ENCODE results near the gene DGLUCY. TPM values are rescaled to one million over a fixed set of nuclear protein-coding genes. Genes with fewer than 3 reads are reported as not detected.

DGLUCY gene
- total and polyA plus RNA-seq, 10 donors = 24.1 to 134 (median 96.7) TPM

DNA sequence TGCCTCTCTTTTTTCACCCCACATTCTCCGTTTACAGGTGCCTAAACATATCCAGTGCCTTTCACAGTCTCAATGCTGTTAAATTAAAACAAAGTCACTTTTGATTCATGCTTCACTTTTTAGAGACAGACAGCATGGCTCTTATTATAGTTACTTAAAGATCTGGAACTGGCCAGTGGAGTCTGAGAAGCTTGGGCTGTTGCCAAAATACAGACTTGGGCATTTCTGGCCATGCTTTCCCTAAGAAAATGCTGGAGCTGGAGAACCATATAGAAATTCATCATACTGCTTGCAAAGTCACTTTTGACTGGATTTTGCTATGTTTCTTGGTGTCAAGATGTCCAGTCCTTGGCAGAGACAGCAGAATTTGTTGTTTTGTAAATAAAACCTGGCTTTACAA lies 142.8 kb downstream of the DGLUCY start:
- WGBS, 5 donors = 83 to 93% (median 88%) methylated on average over 1 of the region's 1 CpG
- DNase-seq = no peak
- Histone ChIP-seq H3K36me3 (no peaks in the 10 kb centered on the region), H3K9me3 (no peaks in the 10 kb centered on the region), H3K4me3 (no peak overlapping the region), H3K4me1 (peaks cover 11 to 53% (median 33%) of the 10 kb centered on the region in 6 donors), H3K27me3 (replicated peaks in 1 of 7) (peaks cover 0 to 14% (median 0%) of the 10 kb centered on the region in 7 donors), H3K27ac (no peak overlapping the region)
- intact Hi-C loops (cut with DNase I; ENCODE audit: low total_unique reads) = no loop called here
- TF ChIP-seq POLR2A (IDR thresholded peaks at IDR 0.05) (no peak), POLR2AphosphoS5 (IDR thresholded peaks at IDR 0.05) (no peak)
- TF ChIP-seq, protein P1, sequence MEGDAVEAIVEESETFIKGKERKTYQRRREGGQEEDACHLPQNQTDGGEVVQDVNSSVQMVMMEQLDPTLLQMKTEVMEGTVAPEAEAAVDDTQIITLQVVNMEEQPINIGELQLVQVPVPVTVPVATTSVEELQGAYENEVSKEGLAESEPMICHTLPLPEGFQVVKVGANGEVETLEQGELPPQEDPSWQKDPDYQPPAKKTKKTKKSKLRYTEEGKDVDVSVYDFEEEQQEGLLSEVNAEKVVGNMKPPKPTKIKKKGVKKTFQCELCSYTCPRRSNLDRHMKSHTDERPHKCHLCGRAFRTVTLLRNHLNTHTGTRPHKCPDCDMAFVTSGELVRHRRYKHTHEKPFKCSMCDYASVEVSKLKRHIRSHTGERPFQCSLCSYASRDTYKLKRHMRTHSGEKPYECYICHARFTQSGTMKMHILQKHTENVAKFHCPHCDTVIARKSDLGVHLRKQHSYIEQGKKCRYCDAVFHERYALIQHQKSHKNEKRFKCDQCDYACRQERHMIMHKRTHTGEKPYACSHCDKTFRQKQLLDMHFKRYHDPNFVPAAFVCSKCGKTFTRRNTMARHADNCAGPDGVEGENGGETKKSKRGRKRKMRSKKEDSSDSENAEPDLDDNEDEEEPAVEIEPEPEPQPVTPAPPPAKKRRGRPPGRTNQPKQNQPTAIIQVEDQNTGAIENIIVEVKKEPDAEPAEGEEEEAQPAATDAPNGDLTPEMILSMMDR (IDR thresholded peaks at IDR 0.05 in 8 of 11, conservative IDR thresholded peaks at IDR 0.05 in 3 of 11) = no peak

DNA sequence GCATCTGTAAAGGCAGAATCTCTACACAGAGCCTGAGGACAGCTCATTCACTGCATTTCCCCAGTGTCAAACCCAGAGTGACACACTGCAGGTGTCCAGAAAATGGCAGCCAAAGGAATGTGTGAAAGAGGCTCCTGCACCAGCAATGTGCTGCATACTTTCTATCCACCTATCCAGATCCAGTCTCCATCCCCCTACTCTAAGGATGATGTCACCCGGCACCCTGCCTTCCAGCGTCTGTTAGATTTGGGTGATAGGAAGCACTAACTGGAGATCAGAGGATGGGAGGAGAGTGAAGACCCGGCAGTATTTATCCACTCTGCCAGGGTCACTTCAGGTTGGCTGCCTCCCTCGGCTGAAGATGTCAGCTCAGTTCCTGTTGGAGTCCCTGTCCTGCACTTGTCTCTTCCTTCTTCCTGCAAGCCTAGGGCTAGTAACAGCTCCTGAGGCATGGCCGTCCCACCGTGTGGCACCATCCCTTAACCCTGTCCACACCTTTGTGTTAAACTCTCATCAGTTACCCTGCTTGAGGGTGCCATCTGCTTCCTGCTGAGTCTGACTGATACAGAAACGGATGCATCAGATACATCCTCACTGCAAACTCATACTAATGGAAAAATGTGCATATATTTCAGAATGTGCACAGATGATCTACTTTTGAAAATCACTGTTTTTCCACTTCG lies 143.6 kb downstream of the DGLUCY start:
- no peak for DNase-seq
- H3K36me3 ChIP-seq = no peaks in the 10 kb centered on the region
- peaks cover 0 to 14% (median 0%) of the 10 kb centered on the region in 7 donors for H3K27me3 ChIP-seq (replicated peaks in 1 of 7)
- H3K9me3 ChIP-seq = no peaks in the 10 kb centered on the region
- no peak overlapping the region for H3K27ac ChIP-seq
- TF ChIP-seq, protein P1 (IDR thresholded peaks at IDR 0.05 in 8 of 11, conservative IDR thresholded peaks at IDR 0.05 in 3 of 11) = no peak
- TF ChIP-seq POLR2A (IDR thresholded peaks at IDR 0.05) = no peak
- 35 to 41% (median 38%) methylated on average over 8 of the region's 8 CpGs for WGBS, 5 donors
- no peak overlapping the region for H3K4me3 ChIP-seq
- peaks cover 11 to 45% (median 28%) of the 10 kb centered on the region in 6 donors for H3K4me1 ChIP-seq
- intact Hi-C loops (cut with DNase I; ENCODE audit: low total_unique reads) = no loop called here

DNA sequence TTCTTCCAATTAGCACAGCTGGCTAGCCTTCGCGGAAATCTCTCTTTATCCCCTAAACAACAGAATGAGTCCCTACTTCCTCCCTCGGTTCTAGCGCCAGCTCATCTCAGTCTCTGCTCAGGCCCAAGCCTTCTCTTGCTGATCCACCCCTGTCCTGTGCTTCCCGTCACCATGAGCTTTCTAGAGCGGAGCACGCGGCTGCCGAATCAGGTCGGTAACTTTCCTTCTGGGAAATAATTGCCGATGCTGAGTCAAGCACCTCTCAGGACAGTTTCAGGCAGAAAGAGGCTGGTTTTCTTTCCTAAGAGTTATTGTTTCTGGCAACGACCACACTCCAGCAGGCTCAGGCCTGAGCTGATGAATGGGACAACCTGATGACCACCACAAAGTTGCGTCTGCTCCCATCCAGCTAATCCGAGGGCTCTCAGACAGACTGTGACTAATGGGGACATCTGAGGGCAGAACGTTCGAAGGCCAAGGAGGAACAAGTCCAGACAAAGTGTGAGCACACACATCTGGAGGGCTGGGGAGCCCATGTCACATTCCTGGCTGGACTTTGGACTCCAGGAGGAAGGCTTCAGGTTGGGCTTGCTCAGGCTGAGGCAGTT lies 144.2 kb downstream of the DGLUCY start:
- no peak for DNase-seq
- peaks cover 6 to 39% (median 22%) of the 10 kb centered on the region in 6 donors for H3K4me1 ChIP-seq
- H3K27me3 ChIP-seq (replicated peaks in 1 of 7) = peaks cover 0 to 9% (median 0%) of the 10 kb centered on the region in 7 donors
- no peak overlapping the region for H3K27ac ChIP-seq
- no peaks in the 10 kb centered on the region for H3K36me3 ChIP-seq
- H3K9me3 ChIP-seq = no peaks in the 10 kb centered on the region
- TF ChIP-seq POLR2A (IDR thresholded peaks at IDR 0.05) (no peak), POLR2AphosphoS5 (IDR thresholded peaks at IDR 0.05) (peak in 1 of 3 donors; percentile 12)
- TF ChIP-seq, protein P1 (IDR thresholded peaks at IDR 0.05 in 8 of 11, conservative IDR thresholded peaks at IDR 0.05 in 3 of 11) = no peak
- H3K4me3 ChIP-seq = no peak overlapping the region
- intact Hi-C loops (cut with DNase I; ENCODE audit: low total_unique reads) = no loop called here
- 64 to 74% (median 66%) methylated on average over 14 to 16 of the region's 16 CpGs for WGBS, 5 donors

DNA sequence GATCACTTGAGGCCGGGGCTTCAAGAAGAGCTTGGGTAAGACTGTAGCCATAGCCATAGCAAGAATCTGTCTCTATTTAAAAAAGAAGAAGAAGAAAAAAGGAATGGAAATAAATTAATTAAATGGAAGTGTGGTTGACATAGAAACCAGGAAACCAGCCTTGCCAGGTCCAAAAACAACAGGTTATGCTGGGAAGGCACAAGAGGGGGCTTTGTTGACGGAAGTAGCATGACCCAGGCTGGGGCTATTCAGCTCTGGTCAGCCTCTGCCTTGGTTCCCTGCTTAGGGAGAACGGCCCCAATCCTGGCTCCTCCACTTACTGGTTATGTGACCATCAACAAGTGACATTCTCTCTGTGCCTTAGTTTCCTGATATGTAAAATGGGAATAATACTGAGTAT lies 145.0 kb downstream of the DGLUCY start:
- Histone ChIP-seq H3K27me3 (replicated peaks in 1 of 7) (peaks cover 0 to 11% (median 2%) of the 10 kb centered on the region in 7 donors), H3K4me1 (peaks cover 3 to 39% (median 19%) of the 10 kb centered on the region in 6 donors), H3K9me3 (no peaks in the 10 kb centered on the region), H3K4me3 (no peak overlapping the region), H3K36me3 (no peaks in the 10 kb centered on the region), H3K27ac (no peak overlapping the region)
- no peak for DNase-seq
- 92 to 100% (median 97%) methylated on average over 3 of the region's 3 CpGs for WGBS, 5 donors
- intact Hi-C loops (cut with DNase I; ENCODE audit: low total_unique reads) = no loop called here
- TF ChIP-seq POLR2AphosphoS5 (IDR thresholded peaks at IDR 0.05) = no peak
- TF ChIP-seq, protein P1 (IDR thresholded peaks at IDR 0.05 in 8 of 11, conservative IDR thresholded peaks at IDR 0.05 in 3 of 11) = no peak
- TF ChIP-seq POLR2A (IDR thresholded peaks at IDR 0.05) = no peak

Measured in spleen (tissue), 11 donors.